H1 (cell line): ENCODE measurements around the gene LMNA. TPM values are rescaled to one million over a fixed set of nuclear protein-coding genes. Genes with fewer than 3 reads are reported as not detected.

Source experiments
- CTCF ChIA-PET: fragments of 300-600 bp; sonication (Branson Sonifier 250); formaldehyde crosslinking; loops from one replicate; lab custom pipeline; 2021; ENCODE audit not compliant: partially characterized antibody; lab: Charles Lee
- POLR2A ChIA-PET: fragments of 300-600 bp; sonication (Branson Sonifier 250); formaldehyde crosslinking; loops from one replicate; lab custom pipeline; 2021; ENCODE audit warnings: inconsistent platforms; ENCODE audit not compliant: partially characterized antibody; lab: Charles Lee
- DNase-seq, 2 experiments: peaks; one replicate each; pipeline versions ENCODE4 v3.0.0 to v3.0.0-alpha.2; 2010 to 2022; ENCODE audit warnings: low spot score in 2 of 2, low read depth in 1 of 2, mixed read lengths in 1 of 2
- FAIRE-seq: peaks from 2 replicates; lab custom pipeline; 2011; peaks lifted over from hg19 to GRCh38; lab: Jason Lieb, UNC
- H2AFZ ChIP-seq: 2 replicates; pipeline ENCODE4 v1.8.1; 2012; ENCODE audit warnings: low read length, inconsistent platforms
- H2AK5ac ChIP-seq: 2 replicates; pipeline ENCODE4 v1.6.1; 2013; ENCODE audit warnings: low read depth, low read length
- H2BK120ac ChIP-seq: replicated peaks from 2 replicates; pipeline ENCODE3; 2013; ENCODE audit warnings: low read depth, low read length, inconsistent platforms
- H2BK12ac ChIP-seq: 2 replicates; pipeline ENCODE4 v1.6.1; 2013; ENCODE audit warnings: low read depth, low read length
- H2BK15ac ChIP-seq: 2 replicates; pipeline ENCODE4 v1.6.1; 2013; ENCODE audit warnings: low read length
- H2BK20ac ChIP-seq: 2 replicates; pipeline ENCODE4 v1.6.1; 2013; ENCODE audit warnings: low read length
- H2BK5ac ChIP-seq: 2 replicates; pipeline ENCODE4 v1.6.1; 2013; ENCODE audit warnings: low read depth, low read length
- H3K14ac ChIP-seq: 2 replicates; pipeline ENCODE4 v1.6.1; 2013; ENCODE audit warnings: inconsistent platforms; ENCODE audit not compliant: insufficient read length
- H3K18ac ChIP-seq: 2 replicates; pipeline ENCODE4 v1.6.1; 2013; ENCODE audit warnings: low read length; ENCODE audit errors: extremely low read depth
- H3K23ac ChIP-seq: 2 replicates; pipeline ENCODE4 v1.6.1; 2013; ENCODE audit warnings: inconsistent platforms; ENCODE audit not compliant: insufficient read length
- H3K23me2 ChIP-seq: 2 replicates; pipeline ENCODE4 v1.6.1; 2013; ENCODE audit warnings: low read depth, low read length
- H3K27ac ChIP-seq: 2 replicates; pipeline ENCODE4 v1.6.1; 2011; ENCODE audit warnings: low read depth, low read length, inconsistent platforms
- H3K27me3 ChIP-seq, 4 experiments: replicated peaks in 1 of 4; 1 replicate in 1 of 4; 2 replicates in 3 of 4; pipeline versions ENCODE4 v1.6.1 to v1.8.1; 2011 to 2013; ENCODE audit warnings: low read length in 3 of 4, mild to moderate bottlenecking in 3 of 4, inconsistent platforms in 2 of 4, mixed read lengths in 2 of 4, moderate library complexity in 1 of 4; ENCODE audit not compliant: control insufficient read depth in 3 of 4, insufficient read depth in 3 of 4; ENCODE audit errors: extremely low read depth in 1 of 4
- H3K36me3 ChIP-seq, 4 experiments: 2 replicates each; pipeline versions ENCODE4 v1.6.1 to v1.8.1; 2011 to 2013; ENCODE audit warnings: mild to moderate bottlenecking in 4 of 4, low read length in 3 of 4, moderate library complexity in 2 of 4, control low read depth in 1 of 4, inconsistent platforms in 1 of 4; ENCODE audit not compliant: insufficient read depth in 4 of 4, control insufficient read depth in 2 of 4
- H3K4ac ChIP-seq: replicated peaks from 2 replicates; pipeline ENCODE3; 2013; ENCODE audit warnings: low read length, low read depth, mixed read lengths, inconsistent platforms; ENCODE audit not compliant: insufficient read length
- H3K4me1 ChIP-seq, 4 experiments: replicated peaks in 1 of 4; 1 replicate in 1 of 4; 2 replicates in 3 of 4; pipeline versions ENCODE4 v1.6.1 to v1.8.1; 2011 to 2013; ENCODE audit warnings: low read length in 3 of 4, inconsistent platforms in 2 of 4, mixed read lengths in 1 of 4; ENCODE audit not compliant: insufficient read depth in 4 of 4, control insufficient read depth in 3 of 4
- H3K4me2 ChIP-seq, 2 experiments: 2 replicates each; pipeline versions ENCODE4 v1.6.1 to v1.8.1; 2011 to 2013; ENCODE audit warnings: low read depth in 2 of 2, low read length in 2 of 2, control low read depth in 1 of 2, inconsistent platforms in 1 of 2, mild to moderate bottlenecking in 1 of 2; ENCODE audit not compliant: insufficient read depth in 1 of 2
- H3K4me3 ChIP-seq, 4 experiments: fragments of 200-600, 300-600 bp in 1 of 4; sonication (generic), shearing (Covaris generic), sonication (Bioruptor Twin) in 1 of 4; 2 replicates each; pipeline versions ENCODE4 v1.5.1 to v1.8.1; 2011 to 2016; ENCODE audit warnings: low read length in 4 of 4, low read depth in 3 of 4, control low read depth in 2 of 4, inconsistent platforms in 2 of 4, mild to moderate bottlenecking in 2 of 4, mixed read lengths in 1 of 4, moderate library complexity in 1 of 4; ENCODE audit not compliant: insufficient read depth in 2 of 4; ENCODE audit errors: extremely low read depth in 1 of 4
- H3K56ac ChIP-seq: replicated peaks from 2 replicates; pipeline ENCODE3; 2013; ENCODE audit warnings: low read depth, mild to moderate bottlenecking, mixed read lengths, low read length, inconsistent platforms; ENCODE audit not compliant: insufficient read length
- H3K79me1 ChIP-seq: 2 replicates; pipeline ENCODE4 v1.6.1; 2013; ENCODE audit warnings: low read depth, low read length, control low read depth
- H3K79me2 ChIP-seq, 2 experiments: 2 replicates each; pipeline versions ENCODE4 v1.6.1 to v1.8.1; 2012 to 2013; ENCODE audit warnings: low read length in 2 of 2, mild to moderate bottlenecking in 2 of 2, inconsistent platforms in 1 of 2; ENCODE audit not compliant: insufficient read depth in 2 of 2, control insufficient read depth in 1 of 2
- H3K9ac ChIP-seq, 4 experiments: replicated peaks in 1 of 4; 1 replicate in 1 of 4; 2 replicates in 3 of 4; pipeline versions ENCODE4 v1.6.1 to v1.8.1; 2011 to 2013; ENCODE audit warnings: low read depth in 3 of 4, low read length in 3 of 4, control low read depth in 2 of 4, mild to moderate bottlenecking in 2 of 4, moderate library complexity in 2 of 4, inconsistent platforms in 1 of 4; ENCODE audit errors: extremely low read depth in 1 of 4
- H3K9me3 ChIP-seq, 2 experiments: 2 replicates each; pipeline versions ENCODE4 v1.6.1 to v1.8.1; 2012 to 2013; ENCODE audit warnings: mild to moderate bottlenecking in 2 of 2, moderate library complexity in 2 of 2, control low read depth in 1 of 2, inconsistent platforms in 1 of 2, low read depth in 1 of 2, low read length in 1 of 2, mixed read lengths in 1 of 2; ENCODE audit not compliant: insufficient read depth in 2 of 2
- H4K20me1 ChIP-seq, 2 experiments: replicated peaks in 1 of 2; 2 replicates each; pipeline versions ENCODE3 to v1.8.1; 2011 to 2013; ENCODE audit warnings: inconsistent platforms in 2 of 2, low read length in 2 of 2, mild to moderate bottlenecking in 1 of 2; ENCODE audit not compliant: insufficient read depth in 2 of 2, control insufficient read depth in 1 of 2
- H4K5ac ChIP-seq: 2 replicates; pipeline ENCODE4 v1.6.1; 2013; ENCODE audit warnings: low read length, low read depth, mixed read lengths, inconsistent platforms; ENCODE audit not compliant: insufficient read length
- H4K8ac ChIP-seq: 2 replicates; pipeline ENCODE4 v1.8.0; 2013; ENCODE audit warnings: mild to moderate bottlenecking, moderate library complexity, low read length, inconsistent platforms; ENCODE audit not compliant: insufficient read depth; ENCODE audit errors: extremely low read depth
- H4K91ac ChIP-seq: replicated peaks from 2 replicates; pipeline ENCODE3; 2013; ENCODE audit warnings: low read length, mixed read lengths, inconsistent platforms; ENCODE audit not compliant: insufficient read length
- CTCF ChIP-seq, 3 experiments: IDR thresholded peaks; 1 replicate in 2 of 3; 2 replicates in 1 of 3; pipeline versions ENCODE4 v1.5.1 to v1.6.1; 2011; ENCODE audit warnings: low read length in 3 of 3, mild to moderate bottlenecking in 3 of 3, inconsistent platforms in 2 of 3, low read depth in 1 of 3, moderate library complexity in 1 of 3; ENCODE audit not compliant: insufficient read depth in 1 of 3; ENCODE audit errors: control extremely low read depth in 1 of 3
- MAX ChIP-seq: IDR thresholded peaks from 2 replicates; pipeline ENCODE4 v1.6.1; 2012; ENCODE audit warnings: inconsistent platforms
- POLR2AphosphoS5 ChIP-seq: IDR thresholded peaks from 2 replicates; pipeline ENCODE4 v1.6.1; 2011; ENCODE audit warnings: low read depth, low read length
- SP2 ChIP-seq: IDR thresholded peaks from 2 replicates; pipeline ENCODE4 v1.6.1; 2012; ENCODE audit warnings: mild to moderate bottlenecking, low read length, inconsistent platforms
- TBP ChIP-seq: IDR thresholded peaks from 2 replicates; pipeline ENCODE4 v1.6.1; 2011; ENCODE audit warnings: low read depth, low read length, improper control_type of control experiment
- USF2 ChIP-seq: IDR thresholded peaks from 2 replicates; pipeline ENCODE4 v1.6.1; 2011; ENCODE audit warnings: low read length, improper control_type of control experiment
- WGBS, 2 experiments: shearing (Covaris generic) in 1 of 2; methylation state at CpG; one replicate each; pipeline versions ENCODE4 v1.1.6 to v1.1.7; 2013 to 2015; ENCODE audit warnings: low lambda C conversion rate in 2 of 2, mixed read lengths in 2 of 2, inconsistent platforms in 1 of 2, low coverage in 1 of 2, missing lambda C conversion rate in 1 of 2; ENCODE audit not compliant: insufficient replicate concordance in 2 of 2, insufficient coverage in 1 of 2, insufficient read length in 1 of 2; ENCODE audit errors: extremely low coverage in 1 of 2, missing lambda C conversion rate in 1 of 2; 5-methylcytosine and 5-hydroxymethylcytosine counted together
- polyA plus RNA-seq, 7 experiments: library from polyadenylated mRNA; depleted of rRNA in 3 of 7; stranded (reverse) in 5 of 7; unstranded in 2 of 7; fragments of >200 nt in 5 of 7; fragments of 200-250 nt in 2 of 7; gene quantifications; 1 replicate in 5 of 7; 2 replicates in 1 of 7; 4 replicates in 1 of 7; pipeline versions ENCODE4 v1.2.1 to v1.2.3, GENCODE V29; 2011 to 2013; ENCODE audit warnings: missing spikeins in 2 of 7, mixed read lengths in 2 of 7
- total RNA-seq: library from RNA; stranded (reverse); fragmentation: NEBNext Ultra II Directional; extraction: Animal tissue kit (Norgen Biotek cat#: 25700); gene quantifications from 2 replicates; pipeline ENCODE4 v1.2.1, GENCODE V29; 2021

LMNA gene
- total and polyA plus RNA-seq, 2 of the 8 experiments (the other 6 are each of a cell fraction or from before 2014, with no cell fraction given), result 25.8 to 46.8 TPM

- H2BK5ac ChIP-seq, result no peak overlapping the region
- H3K18ac ChIP-seq, result no peak overlapping the region
- no peak overlapping the region for H3K4me3 ChIP-seq
- H4K91ac ChIP-seq, result no peak overlapping the region
- 0 out of 2 replicates have a peak overlapping the region, but pooled peaks have one; percentile 1 for H2AK5ac ChIP-seq
- DNase-seq, result peak in 1 of 2 experiments; percentile 95
- 0 out of 2 replicates have a peak overlapping the region, but pooled peaks have one; percentile 34 for H2BK20ac ChIP-seq
- peaks cover 2 to 11% of the 10 kb centered on the region in 2 experiments for H4K20me1 ChIP-seq
- no peak overlapping the region for H3K4ac ChIP-seq
- no peak overlapping the region for H3K23ac ChIP-seq
- H2BK12ac ChIP-seq, result 0 out of 2 replicates have a peak overlapping the region, but pooled peaks have one; percentile 10
- H3K4me2 ChIP-seq, result no peak overlapping the region
- peaks cover 0 to 10% (median 3%) of the 10 kb centered on the region in 4 experiments; a peak in 3 of 7 replicates for H3K4me1 ChIP-seq
- no peaks in the 10 kb centered on the region; a peak in 1 of 7 replicates for H3K27me3 ChIP-seq
- H3K79me2 ChIP-seq, result 0 out of 4 replicates have a peak, but pooled peaks cover 0 to 3% of the 10 kb centered on the region in 2 experiments
- no peaks in the 10 kb centered on the region for H3K9me3 ChIP-seq
- no peaks in the 10 kb centered on the region; a peak in 1 of 8 replicates for H3K36me3 ChIP-seq
- H4K8ac ChIP-seq, result no peak overlapping the region
- H3K79me1 ChIP-seq, result no peaks in the 10 kb centered on the region
- POLR2A ChIA-PET, result interaction anchor here (0.6 to 29.6 kb wide), 11 partner anchors 8 to 186 kb away, joined by 3 to 763 read pairs (median 4); partner anchors contain the start of genes LMNA, MEX3A, PMF1 and SMG5
- no peak overlapping the region for H3K27ac ChIP-seq
- H2BK120ac ChIP-seq, result no peak overlapping the region
- no peak overlapping the region for H4K5ac ChIP-seq
- H2AFZ ChIP-seq, result no peak overlapping the region
- no peak overlapping the region; the same call in 1 of the 2 replicates for H2BK15ac ChIP-seq
- H3K9ac ChIP-seq, result no peak overlapping the region
- CTCF ChIA-PET, result interaction anchor here (0.6 to 29.5 kb wide), 39 partner anchors 8 to 1111 kb away, joined by 3 to 1994 read pairs (median 4); partner anchors contain the start of genes LMNA, MEX3A, PAQR6 and SEMA4A
- WGBS, 2 experiments, result 49% methylated on average over 12 of the region's 14 CpGs; no CpG with 5 or more reads in 1 of the 2 experiments
- no peak overlapping the region for H3K14ac ChIP-seq
- no peak for FAIRE-seq
- no peaks in the 10 kb centered on the region for H3K23me2 ChIP-seq
- no peak overlapping the region for H3K56ac ChIP-seq
- no peak for TF ChIP-seq USF2
- no peak for TF ChIP-seq TBP
- TF ChIP-seq SP2, result no peak
- TF ChIP-seq MAX, result 0 out of 2 replicates have a peak, but pooled peaks have one; percentile 15
- 0 out of 2 replicates have a peak, but pooled peaks have one; percentile 20 for TF ChIP-seq POLR2AphosphoS5
- peak; percentile 94 to 100 (median 97) for TF ChIP-seq CTCF (IDR thresholded peaks at IDR 0.05; ENCODE audit: control extremely low read depth in 1 of 3, insufficient read depth in 1 of 3, low read depth in 1 of 3, low read length in 3 of 3)
Observed at GRCh38 chr1:156096640-156097391, 17.7 kb upstream of the LMNA start.
